Retina (tissue), 1 donor: ENCODE data around the gene ZNF644.
"Not testable (repeated sequence)": the region's sequence is repeated elsewhere in the genome, so short reads cannot be mapped to it uniquely, and the experiment has no call there.

Experiments
- DNase-seq: peaks from one replicate; pipeline ENCODE4 v3.0.0-alpha.2; 2016

ZNF644 gene

GRCh38 chr1:91021686-91022517, at the start of gene ZNF644:
Gene ZNF644 (minus strand): TSS chr1:91022035. CDS start chr1:90982353, 39,682 bp downstream.
- DNase-seq = peak; percentile 97

GRCh38 chr1:91070298-91070697, 48.5 kb upstream of the ZNF644 start:
- DNase-seq = no peak

GRCh38 chr1:91066538-91066937, 44.7 kb upstream of the ZNF644 start:
- no peak for DNase-seq

GRCh38 chr1:91065337-91065736, 43.5 kb upstream of the ZNF644 start:
- no peak for DNase-seq

- DNase-seq = not testable (repeated sequence)
These were observed 41.6 kb upstream of the ZNF644 start for GRCh38 chr1:91063403-91063802.

GRCh38 chr1:91059157-91059556, 37.3 kb upstream of the ZNF644 start:
- DNase-seq = no peak

GRCh38 chr1:91057784-91058183, 35.9 kb upstream of the ZNF644 start:
- no peak for DNase-seq

GRCh38 chr1:91054780-91055481, 33.1 kb upstream of the ZNF644 start:
- DNase-seq = no peak

GRCh38 chr1:91053630-91054029, 31.8 kb upstream of the ZNF644 start:
- no peak for DNase-seq

- not testable (repeated sequence) for DNase-seq
These were observed 27.7 kb upstream of the ZNF644 start for GRCh38 chr1:91049551-91049950.

GRCh38 chr1:91046766-91047165, 24.9 kb upstream of the ZNF644 start:
- no peak for DNase-seq

- no peak for DNase-seq
These were observed 23.4 kb upstream of the ZNF644 start for GRCh38 chr1:91045284-91045683.

GRCh38 chr1:91044776-91045175, 22.9 kb upstream of the ZNF644 start:
- not testable (repeated sequence) for DNase-seq

- not testable (repeated sequence) for DNase-seq
These were observed 20.5 kb upstream of the ZNF644 start for GRCh38 chr1:91042372-91042771.

GRCh38 chr1:91038582-91038981, 16.7 kb upstream of the ZNF644 start:
- no peak for DNase-seq

- no peak for DNase-seq
These were observed 15.3 kb upstream of the ZNF644 start for GRCh38 chr1:91036894-91037829.

GRCh38 chr1:91032349-91032748, 10.5 kb upstream of the ZNF644 start:
- DNase-seq = no peak

- no peak for DNase-seq
These were observed 9.2 kb upstream of the ZNF644 start for GRCh38 chr1:91031081-91031480.

GRCh38 chr1:91026777-91027176, 4.9 kb upstream of the ZNF644 start:
- no peak for DNase-seq

GRCh38 chr1:91026320-91026719, 4.5 kb upstream of the ZNF644 start:
- no peak for DNase-seq

- no peak for DNase-seq
These were observed 2.8 kb upstream of the ZNF644 start for GRCh38 chr1:91024481-91025119.

- DNase-seq = no peak
These were observed 689 bp upstream of the ZNF644 start for GRCh38 chr1:91022518-91022929.
